SJSA1 (cell line): ENCODE measurements around the gene NEAT1. TPM values are rescaled to one million over a fixed set of nuclear protein-coding genes. Genes with fewer than 3 reads are reported as not detected.

Experiments used
- DNase-seq, 2 experiments: peaks; one replicate each; pipeline ENCODE4 v3.0.0-alpha.2; 2015 to 2020; ENCODE audit warnings: low spot score in 2 of 2, low read depth in 1 of 2
- H3K27ac ChIP-seq: fragments of 250-450 bp; sonication (Bioruptor Pico); 2 replicates; pipeline ENCODE4 v1.5.1; 2020; ENCODE audit warnings: mild to moderate bottlenecking, moderate library complexity
- H3K27me3 ChIP-seq: fragments of 250-450 bp; sonication (Bioruptor Pico); replicated peaks from 2 replicates; pipeline ENCODE4 v1.5.1; 2020; ENCODE audit warnings: mild to moderate bottlenecking, moderate library complexity
- H3K36me3 ChIP-seq: fragments of 250-450 bp; sonication (Bioruptor Pico); 2 replicates; pipeline ENCODE4 v1.5.1; 2020; ENCODE audit warnings: mild to moderate bottlenecking
- H3K4me1 ChIP-seq: fragments of 250-450 bp; sonication (Bioruptor Pico); replicated peaks from 2 replicates; pipeline ENCODE4 v1.6.1; 2021; ENCODE audit warnings: mild to moderate bottlenecking
- H3K4me3 ChIP-seq: fragments of 250-450 bp; sonication (Bioruptor Pico); 2 replicates; pipeline ENCODE4 v1.5.1; 2020; ENCODE audit warnings: mild to moderate bottlenecking
- H3K9me3 ChIP-seq: fragments of 250-450 bp; sonication (Bioruptor Pico); replicated peaks from 2 replicates; pipeline ENCODE4 v1.5.1; 2020; ENCODE audit warnings: mild to moderate bottlenecking
- total RNA-seq: library from RNA; depleted of rRNA; stranded (reverse); fragments of >200 nt; shearing (Covaris generic); gene quantifications from 2 replicates; pipeline ENCODE4 v1.2.3, GENCODE V29; 2014

The NEAT1 gene
- total RNA-seq, 1 experiment from 2014 or later = 12.1 TPM

DNA sequence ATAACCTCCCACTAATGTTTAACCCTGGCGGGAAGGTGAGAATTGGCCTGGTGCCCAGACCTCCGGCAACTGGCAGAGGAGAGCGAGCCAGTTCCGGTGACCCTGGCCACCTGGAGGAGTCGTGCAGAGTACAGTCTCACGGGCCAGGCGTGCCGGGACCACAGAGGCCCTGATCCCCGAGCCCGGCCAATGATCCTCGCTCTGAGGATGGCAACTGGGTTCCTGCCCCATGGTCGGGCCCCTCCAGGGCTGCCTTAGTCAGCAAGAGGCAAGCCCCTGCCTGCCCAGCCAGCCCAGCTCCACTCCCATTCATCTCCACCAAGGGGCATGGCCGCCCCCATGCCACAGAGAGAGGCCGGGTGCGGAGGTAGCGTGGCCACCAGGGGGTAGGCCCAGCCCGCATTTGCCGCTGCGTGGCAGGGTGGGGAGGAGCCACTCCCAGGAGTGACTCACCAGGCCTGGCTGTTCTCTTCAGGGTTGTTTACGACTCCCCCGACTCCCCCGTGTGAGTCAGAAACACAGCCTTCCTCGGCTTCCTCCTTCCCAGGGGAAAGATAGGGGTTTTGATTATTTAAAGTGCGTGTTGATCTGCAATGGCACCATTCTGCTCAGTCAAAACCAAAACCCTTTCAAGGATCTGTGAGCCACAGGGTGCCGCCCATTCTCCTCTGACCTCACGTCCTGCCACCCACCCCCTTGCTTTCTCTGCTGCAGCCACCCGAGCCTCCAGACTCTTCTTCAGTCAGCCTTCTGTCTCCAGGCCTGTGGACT, 40.4 kb upstream of the NEAT1 start, which contains the start of gene SLC25A45:
Gene SLC25A45 (minus strand): TSS at position 614 of the 771 bp plus-strand sequence. CDS start 695 bp downstream, outside the sequence.
- H3K27ac ChIP-seq = peak within 1 kb of the TSS; percentile 92
- H3K27me3 ChIP-seq = no peaks in the 10 kb centered on the region
- DNase-seq = peak; percentile 100
- peak within 1 kb of the TSS; percentile 22 for H3K4me3 ChIP-seq
- H3K36me3 ChIP-seq = peaks cover 11% of the 10 kb centered on the region
- H3K4me1 ChIP-seq = peaks cover 64% of the 10 kb centered on the region
- H3K9me3 ChIP-seq = peaks cover 3% of the 10 kb centered on the region; the same call in 1 of the 2 replicates

DNA sequence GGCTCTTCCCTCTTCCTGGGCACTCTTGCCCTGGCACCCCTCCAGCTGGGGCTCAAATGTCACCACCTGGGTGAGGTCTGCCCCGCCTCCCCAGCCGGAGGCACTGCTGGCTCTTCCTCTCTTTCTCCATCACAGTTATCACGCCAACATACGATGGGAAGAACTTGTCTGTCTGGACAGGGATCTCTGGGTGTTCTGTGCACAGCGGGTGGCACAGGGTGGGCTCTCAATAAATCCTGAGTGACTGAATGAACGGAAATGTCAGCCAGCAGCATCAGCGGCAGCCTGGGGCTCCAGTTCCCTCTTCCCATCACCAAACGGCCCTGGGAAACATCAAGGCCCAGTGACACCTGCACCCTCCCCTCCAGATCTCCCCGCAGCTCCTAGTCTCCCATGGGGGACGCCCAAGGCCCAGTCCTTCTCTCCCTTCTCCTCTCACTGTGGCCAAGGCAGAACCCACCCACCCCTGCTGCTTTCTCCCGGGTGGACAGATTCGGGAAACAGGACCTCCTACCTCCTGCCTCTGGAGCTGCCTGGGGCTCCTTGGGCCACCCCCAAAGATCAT, 39.7 kb upstream of the NEAT1 start:
- H3K4me3 ChIP-seq = peak overlapping the region; percentile 1; the same call in 1 of the 2 replicates
- H3K27me3 ChIP-seq = no peaks in the 10 kb centered on the region
- peaks cover 3% of the 10 kb centered on the region; the same call in 1 of the 2 replicates for H3K9me3 ChIP-seq
- no peak for DNase-seq
- peak overlapping the region; percentile 92 for H3K27ac ChIP-seq
- peaks cover 71% of the 10 kb centered on the region for H3K4me1 ChIP-seq
- peaks cover 18% of the 10 kb centered on the region for H3K36me3 ChIP-seq

DNA sequence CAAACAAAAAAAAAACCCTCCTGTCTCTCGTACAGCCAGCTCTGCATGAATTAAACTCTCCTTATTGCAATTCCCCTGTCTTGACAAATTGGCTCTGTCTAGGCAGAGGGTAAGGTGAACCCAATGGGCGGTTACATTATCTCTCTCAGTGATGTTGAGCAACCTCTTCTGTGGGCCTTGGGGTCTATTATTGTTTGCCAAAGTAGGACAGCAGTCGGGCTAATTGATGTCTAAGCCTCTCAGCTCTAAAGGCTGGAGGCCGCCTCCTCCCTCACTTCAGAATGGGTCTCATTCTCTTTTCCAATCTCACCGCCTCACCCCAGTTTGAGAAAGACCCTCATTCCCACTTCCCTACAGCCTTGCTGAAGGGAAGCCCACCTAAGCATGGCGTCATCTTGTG, 38.8 kb upstream of the NEAT1 start:
- H3K4me1 ChIP-seq = peaks cover 78% of the 10 kb centered on the region
- peak overlapping the region; percentile 92 for H3K27ac ChIP-seq
- H3K9me3 ChIP-seq = peaks cover 3% of the 10 kb centered on the region; the same call in 1 of the 2 replicates
- no peak for DNase-seq
- peaks cover 27% of the 10 kb centered on the region for H3K36me3 ChIP-seq
- H3K27me3 ChIP-seq = no peaks in the 10 kb centered on the region
- H3K4me3 ChIP-seq = no peak overlapping the region

DNA sequence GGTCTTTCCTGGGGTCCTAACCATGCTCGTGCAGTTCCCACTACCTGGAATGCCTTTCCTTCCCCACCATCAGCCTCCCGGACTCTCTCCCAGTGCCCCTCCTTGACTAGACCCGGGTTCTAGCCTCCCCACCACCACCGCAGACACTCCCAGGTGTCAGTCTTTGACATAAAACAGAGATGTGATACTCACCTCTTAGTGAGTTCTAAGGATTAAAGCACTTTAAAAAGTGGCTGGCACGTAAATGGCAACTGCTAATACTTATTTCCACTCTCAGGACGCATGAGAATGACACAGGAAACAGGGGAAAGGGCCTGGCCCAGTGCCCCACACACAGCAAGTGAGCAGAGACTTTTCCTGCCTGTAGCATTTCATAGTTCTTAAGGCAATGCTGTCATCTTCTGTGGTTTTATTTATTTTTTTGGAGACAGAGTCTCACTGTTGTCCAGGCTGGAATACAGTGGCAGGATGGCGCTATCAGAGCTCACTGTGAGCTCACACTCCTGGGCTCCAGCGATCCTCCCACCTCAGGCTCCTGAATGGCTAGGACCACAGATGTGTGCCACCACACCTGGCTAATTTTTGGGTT, 38.2 kb upstream of the NEAT1 start:
- peak; percentile 52 to 55 for DNase-seq
- Histone ChIP-seq H3K27me3 (no peaks in the 10 kb centered on the region), H3K27ac (peak overlapping the region; percentile 92), H3K4me1 (peaks cover 84% of the 10 kb centered on the region), H3K9me3 (peaks cover 3% of the 10 kb centered on the region; the same call in 1 of the 2 replicates), H3K36me3 (peaks cover 33% of the 10 kb centered on the region), H3K4me3 (no peak overlapping the region)

DNA sequence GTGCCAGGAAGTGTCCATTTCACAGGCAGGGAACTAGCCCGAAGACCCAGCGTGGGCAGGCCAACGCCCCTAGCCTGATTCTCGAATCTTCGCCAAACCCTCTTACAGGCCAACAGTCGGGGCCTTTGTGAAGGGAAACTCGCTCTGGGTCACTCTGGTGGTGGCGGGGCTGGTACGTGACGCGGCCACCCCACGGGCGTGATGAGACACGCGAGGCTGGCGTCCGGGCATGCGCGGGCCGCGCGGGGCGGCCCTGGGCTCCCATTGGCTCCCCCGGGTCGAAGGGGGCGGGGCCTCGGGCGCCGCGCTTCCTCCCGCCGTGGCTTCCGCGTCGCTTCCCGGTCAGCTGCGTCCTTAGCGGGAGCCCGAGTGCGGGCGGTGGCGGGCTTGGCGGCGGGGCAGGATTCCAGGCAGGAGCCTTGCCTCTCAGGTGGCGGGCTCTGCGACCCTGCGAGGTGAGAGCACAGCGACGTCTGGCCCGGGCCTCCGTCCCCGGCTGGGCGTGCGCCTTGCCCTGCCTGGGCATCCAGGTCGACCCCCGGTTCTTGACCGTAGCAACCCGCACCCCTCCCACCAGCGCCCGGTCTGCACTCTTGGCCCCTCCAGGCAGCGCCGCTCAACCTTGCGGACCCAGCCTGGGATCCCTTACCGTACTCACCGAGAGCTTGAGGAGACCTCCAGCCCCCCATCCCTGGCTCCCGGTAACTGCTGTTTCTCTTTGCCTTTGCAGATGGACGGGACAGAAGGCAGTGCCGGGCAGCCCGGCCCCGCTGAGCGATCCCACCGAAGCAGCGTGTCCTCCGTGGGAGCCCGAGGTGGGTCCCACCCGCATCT, 36.1 kb upstream of the NEAT1 start, which contains the start of gene FRMD8:
Gene FRMD8 (plus strand): TSS at position 331 of the 834 bp plus-strand sequence. CDS start 400 bp downstream, at position 731.
- DNase-seq = peak; percentile 94 to 95
- no peaks in the 10 kb centered on the region for H3K27me3 ChIP-seq
- peaks cover 52% of the 10 kb centered on the region for H3K36me3 ChIP-seq
- peak within 1 kb of the TSS; percentile 88 for H3K27ac ChIP-seq
- peaks cover 3% of the 10 kb centered on the region; the same call in 1 of the 2 replicates for H3K9me3 ChIP-seq
- peak within 1 kb of the TSS; percentile 94 for H3K4me3 ChIP-seq
- peaks cover 93% of the 10 kb centered on the region for H3K4me1 ChIP-seq

DNA sequence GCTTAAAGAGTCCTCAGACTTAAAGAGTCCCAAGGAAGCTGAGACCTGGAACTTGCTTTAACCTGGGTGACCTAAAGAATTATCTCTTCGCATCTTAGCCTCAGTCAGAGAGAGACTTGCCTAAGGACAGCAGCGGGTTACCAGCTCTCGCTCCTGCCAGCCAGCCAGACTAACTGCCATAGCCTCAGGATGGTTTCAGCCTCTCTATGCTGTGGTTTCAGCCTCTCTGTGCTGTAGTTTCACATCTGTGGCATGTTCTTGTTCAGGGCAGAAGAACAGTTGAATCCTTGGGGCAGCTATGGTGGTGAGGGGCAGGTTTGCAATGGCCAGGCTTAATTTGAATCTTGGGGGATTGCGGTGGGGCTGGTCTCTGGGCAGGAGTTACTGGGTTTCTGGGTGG, 33.9 kb upstream of the NEAT1 start:
- Histone ChIP-seq H3K36me3 (peaks cover 74% of the 10 kb centered on the region), H3K4me1 (peaks cover 79% of the 10 kb centered on the region), H3K27me3 (no peaks in the 10 kb centered on the region), H3K9me3 (peaks cover 3% of the 10 kb centered on the region; the same call in 1 of the 2 replicates), H3K27ac (no peak overlapping the region), H3K4me3 (no peak overlapping the region)
- DNase-seq = no peak

DNA sequence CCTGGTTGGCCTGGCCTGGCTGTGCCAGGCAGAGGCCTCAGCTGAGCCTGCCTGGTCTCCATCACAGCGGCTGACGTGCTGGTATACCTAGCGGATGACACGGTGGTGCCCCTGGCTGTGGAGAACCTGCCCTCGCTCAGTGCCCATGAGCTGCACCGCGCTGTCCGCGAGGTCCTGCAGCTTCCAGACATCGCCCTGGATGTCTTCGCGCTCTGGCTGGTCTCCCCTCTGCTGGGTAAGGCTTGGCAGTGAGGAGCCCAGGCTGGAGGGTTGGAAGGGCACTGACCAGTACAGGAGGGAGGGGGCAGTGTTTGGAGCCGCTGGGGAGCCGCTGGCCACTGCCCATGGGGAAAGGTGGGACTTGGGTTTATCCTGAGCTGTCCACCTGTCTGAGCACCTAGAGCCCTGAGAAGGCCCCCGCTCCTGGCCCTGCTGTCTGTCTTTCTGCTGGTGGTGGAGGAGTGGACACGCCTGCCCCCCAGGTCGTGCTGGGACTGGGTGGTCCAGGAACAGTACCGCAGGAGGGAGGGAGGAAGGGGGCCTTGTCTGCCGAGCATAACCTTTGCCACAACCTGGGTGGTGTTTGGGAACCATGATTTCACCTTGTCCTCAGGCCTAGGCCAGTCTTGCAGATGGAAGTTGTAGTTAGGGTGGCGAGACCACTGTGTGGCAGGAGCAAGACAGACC, 33.2 kb upstream of the NEAT1 start:
- H3K27ac ChIP-seq = peak overlapping the region; percentile 45
- peaks cover 81% of the 10 kb centered on the region for H3K36me3 ChIP-seq
- H3K9me3 ChIP-seq = peaks cover 3% of the 10 kb centered on the region; the same call in 1 of the 2 replicates
- no peak overlapping the region for H3K4me3 ChIP-seq
- peaks cover 72% of the 10 kb centered on the region for H3K4me1 ChIP-seq
- H3K27me3 ChIP-seq = no peaks in the 10 kb centered on the region
- peak; percentile 44 to 59 for DNase-seq

DNA sequence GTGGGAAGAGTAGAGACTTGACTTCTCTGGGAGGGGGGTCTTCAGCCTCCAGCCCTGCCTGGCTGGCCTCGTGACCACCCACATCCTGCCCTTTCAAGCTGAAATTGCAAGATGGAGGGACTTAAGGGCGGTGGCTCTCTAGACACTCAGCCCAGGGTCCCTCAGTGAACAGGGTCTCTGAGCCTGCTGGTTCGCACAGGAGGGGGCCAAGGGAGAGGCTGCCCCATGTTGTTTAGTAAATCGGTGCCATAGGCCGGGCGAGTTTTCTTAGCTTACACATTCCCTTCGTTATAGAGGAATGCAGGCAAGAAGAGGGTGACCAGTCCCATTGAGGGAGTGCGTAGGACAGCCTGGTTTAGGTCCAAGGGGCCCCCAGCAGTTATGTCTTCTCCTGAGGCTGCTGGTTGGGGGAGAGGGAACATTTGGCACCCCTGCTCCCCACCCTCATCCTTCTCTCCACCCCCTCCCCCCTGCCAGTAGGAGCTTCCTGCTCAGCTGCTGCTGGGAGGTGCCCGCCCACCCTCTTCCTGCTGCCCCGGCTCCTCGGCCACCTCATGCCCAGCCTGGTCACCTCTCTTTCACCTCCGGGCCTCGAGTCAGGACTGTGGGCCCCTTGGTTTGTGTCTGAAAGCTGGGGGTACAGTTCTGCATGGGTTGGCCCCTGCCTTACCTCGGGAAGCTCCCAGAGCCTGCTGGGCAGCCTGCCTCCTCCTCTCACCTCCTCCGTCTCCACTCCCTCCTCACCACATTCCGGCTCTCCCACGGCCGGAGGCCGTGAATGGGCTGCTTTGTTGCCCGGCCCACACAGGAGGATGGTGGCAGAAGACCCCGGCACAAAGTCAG, 32.3 kb upstream of the NEAT1 start:
- Histone ChIP-seq H3K9me3 (peaks cover 3% of the 10 kb centered on the region; the same call in 1 of the 2 replicates), H3K4me3 (0 out of 2 replicates have a peak overlapping the region, but pooled peaks have one; percentile 3), H3K36me3 (peaks cover 90% of the 10 kb centered on the region), H3K4me1 (peaks cover 63% of the 10 kb centered on the region), H3K27ac (peak overlapping the region; percentile 45), H3K27me3 (no peaks in the 10 kb centered on the region)
- DNase-seq = peak; percentile 68 to 72

DNA sequence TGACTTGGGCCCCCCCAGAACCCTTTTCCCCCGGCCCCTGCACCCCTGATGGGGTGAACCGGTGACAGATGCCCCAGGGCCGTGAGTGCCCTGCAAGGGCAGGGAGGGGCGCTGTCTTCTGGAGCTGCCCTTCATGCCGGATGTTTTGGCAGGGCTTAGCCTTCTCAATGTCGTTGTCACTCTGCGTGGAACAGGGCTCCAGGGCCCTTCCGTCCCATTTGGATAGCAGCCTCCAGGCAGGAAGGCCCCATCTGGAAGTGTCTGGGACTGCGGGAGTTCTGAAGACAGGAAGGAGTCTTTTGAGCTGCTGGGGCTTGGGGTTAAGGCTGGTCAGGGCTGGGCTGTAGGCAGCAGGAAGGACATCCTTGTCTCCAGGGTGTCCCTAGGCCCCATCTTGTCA, 31.6 kb upstream of the NEAT1 start:
- Histone ChIP-seq H3K27me3 (no peaks in the 10 kb centered on the region), H3K27ac (peak overlapping the region; percentile 45), H3K9me3 (peaks cover 3% of the 10 kb centered on the region; the same call in 1 of the 2 replicates), H3K4me1 (peaks cover 59% of the 10 kb centered on the region), H3K4me3 (0 out of 2 replicates have a peak overlapping the region, but pooled peaks have one; percentile 3), H3K36me3 (peaks cover 97% of the 10 kb centered on the region)
- DNase-seq = peak; percentile 57 to 74

DNA sequence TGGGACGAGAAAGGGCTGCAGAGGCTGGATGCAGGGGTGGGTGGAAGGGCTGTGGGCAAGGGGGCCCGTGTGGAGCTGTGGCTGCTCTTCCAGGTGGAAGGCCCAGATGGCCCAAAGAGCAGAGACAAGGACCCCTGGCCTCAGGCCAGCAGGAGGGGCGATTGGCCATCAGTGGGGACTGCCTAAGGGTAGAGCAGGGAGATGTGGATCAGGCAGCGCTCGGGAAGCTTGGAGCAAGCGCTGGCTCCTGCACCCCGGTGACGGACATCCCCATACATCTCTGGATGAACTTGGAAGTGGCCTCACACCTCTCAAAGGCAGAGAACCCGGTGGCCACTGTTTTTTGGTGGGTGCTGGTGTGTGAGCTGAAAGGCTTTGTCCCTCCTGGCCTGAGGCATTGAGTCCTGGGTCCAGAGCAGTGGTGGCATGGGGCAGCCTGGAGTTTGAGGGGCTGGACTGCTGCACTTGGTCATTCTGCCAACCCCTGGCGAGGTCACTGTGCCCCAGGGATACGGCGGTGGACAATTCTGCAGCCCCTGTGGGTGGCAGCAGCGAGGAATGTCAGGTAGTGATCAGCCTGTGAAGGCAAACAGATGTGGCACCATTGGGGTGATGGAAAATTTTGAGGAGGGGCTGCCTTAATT, 30.3 kb upstream of the NEAT1 start:
- Histone ChIP-seq H3K36me3 (peaks cover 98% of the 10 kb centered on the region), H3K9me3 (no peaks in the 10 kb centered on the region), H3K4me1 (peaks cover 45% of the 10 kb centered on the region), H3K27ac (no peak overlapping the region), H3K4me3 (no peak overlapping the region), H3K27me3 (no peaks in the 10 kb centered on the region)
- no peak for DNase-seq

DNA sequence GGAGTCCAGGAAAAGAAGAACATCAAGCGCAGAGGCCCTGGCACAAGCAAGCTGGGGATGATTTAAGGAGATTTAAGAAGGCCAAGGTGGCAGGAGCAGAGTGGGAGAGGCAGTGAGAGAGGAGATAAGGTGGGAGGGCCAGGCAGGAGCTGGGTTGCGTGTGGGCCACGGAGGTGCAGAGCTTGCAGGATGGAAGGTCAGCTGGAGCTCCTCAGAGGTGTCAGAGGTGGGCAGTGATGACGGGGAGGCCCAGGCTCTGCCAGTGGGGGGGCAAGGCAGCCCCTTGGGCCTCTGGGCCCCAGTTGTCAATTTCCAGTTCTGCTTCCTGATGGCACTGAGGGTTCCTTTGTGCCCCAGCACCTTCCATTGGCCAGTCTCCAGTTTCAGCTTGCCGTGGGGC, 29.7 kb upstream of the NEAT1 start:
- H3K36me3 ChIP-seq = peaks cover 98% of the 10 kb centered on the region
- no peaks in the 10 kb centered on the region for H3K9me3 ChIP-seq
- DNase-seq = no peak
- H3K4me1 ChIP-seq = peaks cover 40% of the 10 kb centered on the region
- H3K4me3 ChIP-seq = no peak overlapping the region
- no peak overlapping the region for H3K27ac ChIP-seq
- no peaks in the 10 kb centered on the region for H3K27me3 ChIP-seq
